Neural crest cell (in vitro differentiated cells): Measurements from ENCODE around the gene SMTNL1. TPM values are rescaled to one million over a fixed set of nuclear protein-coding genes. Genes with fewer than 3 reads are reported as not detected.

Experiments used
- DNase-seq: peaks from one replicate; pipeline ENCODE4 v3.0.0; 2021; ENCODE audit warnings: low read depth, mixed read lengths, low spot score
- H3K27ac Mint-ChIP-seq: one replicate; pipeline ENCODE4 v1.8.0; 2021; ENCODE audit warnings: mild to moderate bottlenecking, mixed read lengths; ENCODE audit not compliant: unreplicated experiment
- H3K27me3 Mint-ChIP-seq: 2 replicates; pipeline ENCODE4 v1.8.0; 2021; ENCODE audit warnings: low read depth, mild to moderate bottlenecking, mixed read lengths
- H3K36me3 Mint-ChIP-seq: 2 replicates; pipeline ENCODE4 v1.8.0; 2021; ENCODE audit warnings: low read depth, mild to moderate bottlenecking, mixed read lengths
- H3K4me1 Mint-ChIP-seq: 2 replicates; pipeline ENCODE4 v1.8.0; 2021; ENCODE audit warnings: mixed read lengths
- H3K4me3 Mint-ChIP-seq: one replicate; pipeline ENCODE4 v1.8.0; 2021; ENCODE audit warnings: mild to moderate bottlenecking, mixed read lengths
- H3K9me3 Mint-ChIP-seq: 2 replicates; pipeline ENCODE4 v1.8.0; 2021; ENCODE audit warnings: mixed read lengths
- total RNA-seq: library from RNA; stranded (reverse); gene quantifications from 2 replicates; pipeline ENCODE4 v1.2.1, GENCODE V29; 2021
- TF ChIP-seq, protein P1 (sequence below): fragments of 200-600 bp; sonication (generic); conservative IDR thresholded peaks from 2 replicates; pipeline ENCODE4 v1.5.0; 2021; ENCODE audit warnings: antibody characterized with exemption, mild to moderate bottlenecking

Gene SMTNL1
- total RNA-seq, 1 donor from 2014 or later, result not detected

DNA sequence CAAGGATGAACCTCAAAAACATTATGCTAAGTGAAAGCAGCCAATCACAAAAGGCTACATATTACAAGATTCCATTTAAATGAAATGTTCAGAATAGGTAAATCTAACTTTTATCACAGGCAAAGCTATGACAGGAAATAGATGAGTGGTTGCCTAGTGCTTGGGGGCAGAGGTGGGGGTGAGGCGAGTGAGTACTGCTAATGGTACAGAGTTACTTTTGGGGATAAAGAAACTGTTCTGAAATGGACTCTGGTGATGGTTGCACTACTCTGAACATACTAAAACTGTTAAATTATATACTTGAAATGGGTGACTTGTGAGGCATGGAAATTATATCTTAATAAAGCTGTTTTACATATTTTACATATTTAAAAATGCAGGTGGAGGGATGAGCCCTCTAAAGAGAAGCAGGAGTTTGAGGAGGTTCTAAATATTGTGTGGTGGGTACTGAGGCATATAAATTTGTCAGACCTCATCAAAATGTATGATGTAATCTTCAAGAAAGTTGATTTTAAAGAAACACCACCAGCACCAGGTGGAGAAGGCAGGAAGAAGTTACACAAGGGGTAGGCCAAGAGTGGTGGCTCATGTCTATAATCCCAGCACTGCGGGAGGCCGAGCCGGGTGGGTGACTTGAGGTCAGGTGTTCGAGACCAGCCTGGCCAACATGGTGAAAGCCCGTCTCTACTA lies 25.5 kb upstream of the SMTNL1 start:
- peak overlapping the region; percentile 21 for H3K4me3 Mint-ChIP-seq
- H3K4me1 Mint-ChIP-seq, result peaks cover 12% of the 10 kb centered on the region
- no peaks in the 10 kb centered on the region for H3K9me3 Mint-ChIP-seq
- no peak for DNase-seq
- peaks cover 52% of the 10 kb centered on the region for H3K27me3 Mint-ChIP-seq
- H3K27ac Mint-ChIP-seq, result no peak overlapping the region
- TF ChIP-seq, protein P1, sequence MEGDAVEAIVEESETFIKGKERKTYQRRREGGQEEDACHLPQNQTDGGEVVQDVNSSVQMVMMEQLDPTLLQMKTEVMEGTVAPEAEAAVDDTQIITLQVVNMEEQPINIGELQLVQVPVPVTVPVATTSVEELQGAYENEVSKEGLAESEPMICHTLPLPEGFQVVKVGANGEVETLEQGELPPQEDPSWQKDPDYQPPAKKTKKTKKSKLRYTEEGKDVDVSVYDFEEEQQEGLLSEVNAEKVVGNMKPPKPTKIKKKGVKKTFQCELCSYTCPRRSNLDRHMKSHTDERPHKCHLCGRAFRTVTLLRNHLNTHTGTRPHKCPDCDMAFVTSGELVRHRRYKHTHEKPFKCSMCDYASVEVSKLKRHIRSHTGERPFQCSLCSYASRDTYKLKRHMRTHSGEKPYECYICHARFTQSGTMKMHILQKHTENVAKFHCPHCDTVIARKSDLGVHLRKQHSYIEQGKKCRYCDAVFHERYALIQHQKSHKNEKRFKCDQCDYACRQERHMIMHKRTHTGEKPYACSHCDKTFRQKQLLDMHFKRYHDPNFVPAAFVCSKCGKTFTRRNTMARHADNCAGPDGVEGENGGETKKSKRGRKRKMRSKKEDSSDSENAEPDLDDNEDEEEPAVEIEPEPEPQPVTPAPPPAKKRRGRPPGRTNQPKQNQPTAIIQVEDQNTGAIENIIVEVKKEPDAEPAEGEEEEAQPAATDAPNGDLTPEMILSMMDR, result no peak
- H3K36me3 Mint-ChIP-seq, result no peaks in the 10 kb centered on the region

DNA sequence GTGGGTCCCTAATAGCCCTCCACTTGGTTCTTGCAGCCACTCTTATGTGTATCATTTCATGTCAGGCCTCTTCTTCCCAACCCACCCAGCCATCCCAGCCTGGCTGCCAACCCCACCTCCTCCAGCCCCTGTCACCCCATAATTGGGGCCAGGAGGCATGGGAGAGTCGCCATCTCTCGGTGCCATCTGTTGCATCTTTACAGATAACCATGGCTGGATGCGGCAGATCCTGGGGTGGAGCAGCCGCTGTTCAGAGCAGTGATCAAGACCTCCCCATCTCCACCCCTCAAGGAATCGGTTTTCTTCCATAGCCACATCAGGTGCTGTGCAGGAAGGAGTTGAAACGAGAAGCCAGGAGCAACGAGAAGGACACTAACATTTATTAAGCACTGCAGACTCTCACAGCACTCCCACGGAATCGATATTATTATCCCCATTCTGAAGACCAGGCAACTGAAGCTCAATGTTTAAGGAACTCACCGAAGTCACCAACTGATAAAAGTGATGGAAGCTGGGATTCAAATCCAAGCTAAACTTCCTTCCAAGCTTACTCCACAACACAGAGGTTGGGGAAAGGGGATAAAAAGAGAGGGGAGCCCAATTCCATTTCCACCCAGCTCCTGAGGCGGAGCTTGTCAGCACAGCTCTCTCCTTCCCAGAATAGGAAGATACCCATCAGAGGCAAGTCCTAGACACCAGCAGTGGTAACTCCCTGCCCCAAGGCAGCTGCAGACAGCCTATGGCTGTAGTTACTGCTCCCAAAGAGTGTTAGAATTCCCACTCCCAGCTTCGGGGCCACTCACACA lies 24.5 kb upstream of the SMTNL1 start:
- Mint-ChIP-seq H3K27me3 (peaks cover 60% of the 10 kb centered on the region), H3K4me1 (peaks cover 12% of the 10 kb centered on the region), H3K4me3 (peak overlapping the region; percentile 86), H3K27ac (no peak overlapping the region), H3K36me3 (no peaks in the 10 kb centered on the region), H3K9me3 (no peaks in the 10 kb centered on the region)
- DNase-seq, result no peak
- TF ChIP-seq, protein P1, result no peak

DNA sequence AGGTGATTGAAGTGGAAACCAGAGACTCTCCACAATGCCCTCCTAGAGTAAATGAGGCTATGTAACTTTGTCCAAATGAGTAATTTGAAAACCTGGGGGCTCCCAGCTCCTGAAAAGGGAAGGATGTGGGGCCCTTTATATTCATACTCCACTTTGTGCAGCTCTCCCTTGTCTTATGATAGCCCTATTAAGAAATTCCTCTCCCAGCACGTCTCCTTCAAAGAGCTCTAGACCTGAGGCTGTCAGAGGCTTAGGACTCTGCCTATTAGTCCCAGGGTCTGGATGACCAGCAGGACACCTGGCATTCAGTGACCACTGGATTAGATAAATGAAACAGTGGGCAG lies 24.0 kb upstream of the SMTNL1 start:
- peaks cover 12% of the 10 kb centered on the region for H3K4me1 Mint-ChIP-seq
- peak overlapping the region; percentile 86 for H3K4me3 Mint-ChIP-seq
- peaks cover 62% of the 10 kb centered on the region for H3K27me3 Mint-ChIP-seq
- DNase-seq, result no peak
- H3K9me3 Mint-ChIP-seq, result no peaks in the 10 kb centered on the region
- no peaks in the 10 kb centered on the region for H3K36me3 Mint-ChIP-seq
- TF ChIP-seq, protein P1, result no peak
- H3K27ac Mint-ChIP-seq, result no peak overlapping the region

DNA sequence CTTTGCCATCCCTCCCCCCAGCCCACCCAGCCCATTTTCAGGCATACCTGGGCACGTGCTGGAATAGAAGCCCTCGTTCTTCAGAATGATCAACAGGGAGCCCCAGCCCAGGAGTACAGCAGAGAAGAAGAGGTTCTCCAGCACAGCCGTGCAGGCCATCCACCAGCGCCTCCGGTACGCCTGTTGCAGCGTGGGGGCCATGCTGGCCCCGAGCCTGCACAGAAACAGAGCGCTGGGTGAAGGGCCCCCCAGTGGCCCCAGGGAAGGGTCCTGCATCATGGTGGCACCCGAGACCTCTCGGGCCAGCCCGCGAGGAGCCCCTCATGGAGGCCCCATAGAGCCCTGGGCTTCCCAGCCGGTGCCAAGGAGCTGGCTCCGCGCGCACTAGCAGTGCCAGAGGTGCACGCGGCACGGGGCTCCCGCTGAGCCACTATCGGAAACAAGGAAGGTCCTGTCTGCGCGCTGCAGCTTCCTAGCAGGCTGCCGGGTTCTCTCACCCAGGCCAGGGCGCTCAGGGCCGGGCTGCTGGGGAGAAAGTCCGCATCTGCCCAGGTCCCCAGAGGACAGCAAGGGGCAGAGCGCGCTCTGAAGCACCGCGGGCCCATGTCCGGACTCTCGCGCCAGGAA lies 23.4 kb upstream of the SMTNL1 start:
- peak; percentile 21 for DNase-seq
- peaks cover 66% of the 10 kb centered on the region for H3K27me3 Mint-ChIP-seq

More for the DNA sequence above, 23.4 kb upstream of the SMTNL1 start:
- no peak overlapping the region for H3K27ac Mint-ChIP-seq
- H3K4me1 Mint-ChIP-seq, result peaks cover 12% of the 10 kb centered on the region
- H3K36me3 Mint-ChIP-seq, result no peaks in the 10 kb centered on the region
- no peaks in the 10 kb centered on the region for H3K9me3 Mint-ChIP-seq
- TF ChIP-seq, protein P1, result no peak
- H3K4me3 Mint-ChIP-seq, result peak overlapping the region; percentile 92
